HepG2 (cell line): ENCODE measurements around the gene ANXA6. TPM values are rescaled to one million over a fixed set of nuclear protein-coding genes. Genes with fewer than 3 reads are reported as not detected.
A peak's percentile ranks its signal among the peaks of the same experiment; 100 is the strongest.

Experiments used
- ARID2 ChIP-seq: sonication (generic); formaldehyde crosslinking; IDR thresholded peaks from 2 replicates; pipeline ENCODE4 v1.8.1; 2022; ENCODE audit warnings: mild to moderate bottlenecking, missing genetic modification reagents, borderline replicate concordance
- ATF3 ChIP-seq: sonication (generic); formaldehyde crosslinking; IDR thresholded peaks from 2 replicates; pipeline ENCODE4 v1.4.0; 2020; ENCODE audit warnings: missing genetic modification reagents
- MTA1 ChIP-seq: sonication (generic); formaldehyde crosslinking; IDR thresholded peaks from 2 replicates; pipeline ENCODE4 v1.4.0; 2020; ENCODE audit warnings: missing genetic modification reagents, mild to moderate bottlenecking, borderline replicate concordance
- SETDB1 ChIP-seq: sonication (generic); formaldehyde crosslinking; IDR thresholded peaks from 2 replicates; pipeline ENCODE4 v1.5.1; 2020; ENCODE audit warnings: missing genetic modification reagents, mild to moderate bottlenecking, borderline replicate concordance
- TAF15 ChIP-seq: fragments of 200-400 bp; formaldehyde crosslinking; IDR thresholded peaks from one replicate; pipeline ENCODE4 v1.6.1; 2018; ENCODE audit warnings: mild to moderate bottlenecking, low read depth, low read length; ENCODE audit not compliant: poor library complexity, severe bottlenecking
- TMF1 ChIP-seq: sonication (generic); formaldehyde crosslinking; IDR thresholded peaks from 2 replicates; pipeline ENCODE4 v1.8.1; 2022; ENCODE audit warnings: low read depth, missing genetic modification reagents
- ZC3H13 ChIP-seq: sonication (generic); formaldehyde crosslinking; IDR thresholded peaks from 2 replicates; pipeline ENCODE4 v1.8.1; 2023; ENCODE audit warnings: mild to moderate bottlenecking, missing genetic modification reagents, moderate library complexity
- ZFX ChIP-seq: sonication (generic); formaldehyde crosslinking; IDR thresholded peaks from 2 replicates; pipeline ENCODE4 v1.4.0; 2020; ENCODE audit warnings: mild to moderate bottlenecking, low read depth, missing genetic modification reagents, moderate library complexity
- ZNF136 ChIP-seq: sonication (generic); formaldehyde crosslinking; IDR thresholded peaks from 2 replicates; pipeline ENCODE4 v1.8.1; 2022; ENCODE audit warnings: low read depth, mild to moderate bottlenecking, moderate library complexity, missing genetic modification reagents
- ZNF292 ChIP-seq: sonication (generic); formaldehyde crosslinking; IDR thresholded peaks from 2 replicates; pipeline ENCODE4 v1.8.1; 2022; ENCODE audit warnings: mild to moderate bottlenecking, low read depth, missing genetic modification reagents, borderline replicate concordance
- ZNF317 ChIP-seq: sonication (generic); formaldehyde crosslinking; IDR thresholded peaks from 2 replicates; pipeline ENCODE4 v1.5.0; 2020; ENCODE audit warnings: mild to moderate bottlenecking, missing genetic modification reagents
- ZNF430 ChIP-seq: sonication (generic); formaldehyde crosslinking; IDR thresholded peaks from 2 replicates; pipeline ENCODE4 v1.9.0; 2021; ENCODE audit warnings: mild to moderate bottlenecking, missing genetic modification reagents
- ZNF547 ChIP-seq: sonication (generic); formaldehyde crosslinking; IDR thresholded peaks from 2 replicates; pipeline ENCODE4 v1.5.1; 2020; ENCODE audit warnings: mild to moderate bottlenecking, missing genetic modification reagents
- ZNF605 ChIP-seq: sonication (generic); formaldehyde crosslinking; IDR thresholded peaks from 2 replicates; pipeline ENCODE4 v1.8.0; 2022; ENCODE audit warnings: mild to moderate bottlenecking, missing genetic modification reagents
- ZNF660 ChIP-seq: sonication (generic); formaldehyde crosslinking; IDR thresholded peaks from 2 replicates; pipeline ENCODE4 v1.5.1; 2020; ENCODE audit warnings: mild to moderate bottlenecking, low read depth, missing genetic modification reagents, borderline replicate concordance
- ZNF691 ChIP-seq: sonication (generic); formaldehyde crosslinking; IDR thresholded peaks from 2 replicates; pipeline ENCODE4 v1.4.0; 2020; ENCODE audit warnings: missing genetic modification reagents, low read depth, mild to moderate bottlenecking, borderline replicate concordance
- ZNF879 ChIP-seq: sonication (generic); formaldehyde crosslinking; IDR thresholded peaks from 2 replicates; pipeline ENCODE4 v1.8.1; 2023; ENCODE audit warnings: missing genetic modification reagents
- polyA plus RNA-seq, 8 experiments: library from polyadenylated mRNA; depleted of rRNA in 3 of 8; stranded (reverse) in 7 of 8; unstranded in 1 of 8; fragments of >200 nt; fragmentation: Illumina TruSeq in 4 of 8; extraction: Trizol in 4 of 8; gene quantifications; 2 replicates each; pipeline versions ENCODE4 v1.2.1 to v1.2.3, GENCODE V29; 2011 to 2016; ENCODE audit warnings: low read depth in 4 of 8, missing spikeins in 1 of 8, mixed read lengths in 1 of 8; ENCODE audit not compliant: insufficient read depth in 1 of 8
- total RNA-seq, 5 experiments: library from RNA; depleted of rRNA; stranded (reverse); fragments of >200 nt; fragmentation: Illumina TruSeq; extraction: Trizol; gene quantifications; 2 replicates each; pipeline ENCODE4 v1.2.3, GENCODE V29; 2016; ENCODE audit warnings: low read depth in 1 of 5
- TF ChIP-seq, protein P1 (sequence below): sonication (generic); formaldehyde crosslinking; IDR thresholded peaks from 2 replicates; pipeline ENCODE4 v1.4.0; 2020; ENCODE audit warnings: missing genetic modification reagents, borderline replicate concordance
- TF ChIP-seq, protein P2 (sequence below): sonication (generic); formaldehyde crosslinking; IDR thresholded peaks from 2 replicates; pipeline ENCODE4 v1.5.0; 2020; ENCODE audit warnings: mild to moderate bottlenecking, missing genetic modification reagents, borderline replicate concordance

Gene ANXA6
- total and polyA plus RNA-seq, 2 of the 13 experiments (the other 11 are each of a cell fraction or from before 2014, with no cell fraction given): 103 to 125 TPM

- TF ChIP-seq, protein P1, sequence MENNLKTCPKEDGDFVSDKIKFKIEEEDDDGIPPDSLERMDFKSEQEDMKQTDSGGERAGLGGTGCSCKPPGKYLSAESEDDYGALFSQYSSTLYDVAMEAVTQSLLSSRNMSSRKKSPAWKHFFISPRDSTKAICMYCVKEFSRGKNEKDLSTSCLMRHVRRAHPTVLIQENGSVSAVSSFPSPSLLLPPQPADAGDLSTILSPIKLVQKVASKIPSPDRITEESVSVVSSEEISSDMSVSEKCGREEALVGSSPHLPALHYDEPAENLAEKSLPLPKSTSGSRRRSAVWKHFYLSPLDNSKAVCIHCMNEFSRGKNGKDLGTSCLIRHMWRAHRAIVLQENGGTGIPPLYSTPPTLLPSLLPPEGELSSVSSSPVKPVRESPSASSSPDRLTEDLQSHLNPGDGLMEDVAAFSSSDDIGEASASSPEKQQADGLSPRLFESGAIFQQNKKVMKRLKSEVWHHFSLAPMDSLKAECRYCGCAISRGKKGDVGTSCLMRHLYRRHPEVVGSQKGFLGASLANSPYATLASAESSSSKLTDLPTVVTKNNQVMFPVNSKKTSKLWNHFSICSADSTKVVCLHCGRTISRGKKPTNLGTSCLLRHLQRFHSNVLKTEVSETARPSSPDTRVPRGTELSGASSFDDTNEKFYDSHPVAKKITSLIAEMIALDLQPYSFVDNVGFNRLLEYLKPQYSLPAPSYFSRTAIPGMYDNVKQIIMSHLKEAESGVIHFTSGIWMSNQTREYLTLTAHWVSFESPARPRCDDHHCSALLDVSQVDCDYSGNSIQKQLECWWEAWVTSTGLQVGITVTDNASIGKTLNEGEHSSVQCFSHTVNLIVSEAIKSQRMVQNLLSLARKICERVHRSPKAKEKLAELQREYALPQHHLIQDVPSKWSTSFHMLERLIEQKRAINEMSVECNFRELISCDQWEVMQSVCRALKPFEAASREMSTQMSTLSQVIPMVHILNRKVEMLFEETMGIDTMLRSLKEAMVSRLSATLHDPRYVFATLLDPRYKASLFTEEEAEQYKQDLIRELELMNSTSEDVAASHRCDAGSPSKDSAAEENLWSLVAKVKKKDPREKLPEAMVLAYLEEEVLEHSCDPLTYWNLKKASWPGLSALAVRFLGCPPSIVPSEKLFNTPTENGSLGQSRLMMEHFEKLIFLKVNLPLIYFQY: 0 out of 2 replicates have a peak, but pooled peaks have one; percentile 47
- TF ChIP-seq ZNF879 (CRISPR knock-in tag): no peak
- peak; percentile 61 for TF ChIP-seq ZFX
- no peak for TF ChIP-seq ATF3 (CRISPR knock-in tag)
- TF ChIP-seq ZNF605 (CRISPR knock-in tag): peak; percentile 26; the same call in 1 of the 2 replicates
- TF ChIP-seq ZNF691 (CRISPR knock-in tag): no peak
- 0 out of 2 replicates have a peak, but pooled peaks have one; percentile 32 for TF ChIP-seq ZNF430
- TF ChIP-seq ZNF317: no peak
- 0 out of 2 replicates have a peak, but pooled peaks have one; percentile 41 for TF ChIP-seq ZNF292 (CRISPR knock-in tag)
- TF ChIP-seq, protein P2, sequence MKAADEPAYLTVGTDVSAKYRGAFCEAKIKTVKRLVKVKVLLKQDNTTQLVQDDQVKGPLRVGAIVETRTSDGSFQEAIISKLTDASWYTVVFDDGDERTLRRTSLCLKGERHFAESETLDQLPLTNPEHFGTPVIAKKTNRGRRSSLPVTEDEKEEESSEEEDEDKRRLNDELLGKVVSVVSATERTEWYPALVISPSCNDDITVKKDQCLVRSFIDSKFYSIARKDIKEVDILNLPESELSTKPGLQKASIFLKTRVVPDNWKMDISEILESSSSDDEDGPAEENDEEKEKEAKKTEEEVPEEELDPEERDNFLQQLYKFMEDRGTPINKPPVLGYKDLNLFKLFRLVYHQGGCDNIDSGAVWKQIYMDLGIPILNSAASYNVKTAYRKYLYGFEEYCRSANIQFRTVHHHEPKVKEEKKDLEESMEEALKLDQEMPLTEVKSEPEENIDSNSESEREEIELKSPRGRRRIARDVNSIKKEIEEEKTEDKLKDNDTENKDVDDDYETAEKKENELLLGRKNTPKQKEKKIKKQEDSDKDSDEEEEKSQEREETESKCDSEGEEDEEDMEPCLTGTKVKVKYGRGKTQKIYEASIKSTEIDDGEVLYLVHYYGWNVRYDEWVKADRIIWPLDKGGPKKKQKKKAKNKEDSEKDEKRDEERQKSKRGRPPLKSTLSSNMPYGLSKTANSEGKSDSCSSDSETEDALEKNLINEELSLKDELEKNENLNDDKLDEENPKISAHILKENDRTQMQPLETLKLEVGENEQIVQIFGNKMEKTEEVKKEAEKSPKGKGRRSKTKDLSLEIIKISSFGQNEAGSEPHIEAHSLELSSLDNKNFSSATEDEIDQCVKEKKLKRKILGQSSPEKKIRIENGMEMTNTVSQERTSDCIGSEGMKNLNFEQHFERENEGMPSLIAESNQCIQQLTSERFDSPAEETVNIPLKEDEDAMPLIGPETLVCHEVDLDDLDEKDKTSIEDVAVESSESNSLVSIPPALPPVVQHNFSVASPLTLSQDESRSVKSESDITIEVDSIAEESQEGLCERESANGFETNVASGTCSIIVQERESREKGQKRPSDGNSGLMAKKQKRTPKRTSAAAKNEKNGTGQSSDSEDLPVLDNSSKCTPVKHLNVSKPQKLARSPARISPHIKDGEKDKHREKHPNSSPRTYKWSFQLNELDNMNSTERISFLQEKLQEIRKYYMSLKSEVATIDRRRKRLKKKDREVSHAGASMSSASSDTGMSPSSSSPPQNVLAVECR: peak; percentile 46; the same call in 1 of the 2 replicates
- no peak for TF ChIP-seq TAF15
- 0 out of 2 replicates have a peak, but pooled peaks have one; percentile 54 for TF ChIP-seq ZNF547 (CRISPR knock-in tag)
- TF ChIP-seq MTA1: peak; percentile 47; the same call in 1 of the 2 replicates
- no peak for TF ChIP-seq TMF1 (CRISPR knock-in tag)
- no peak for TF ChIP-seq ZNF660 (CRISPR knock-in tag)
- TF ChIP-seq ARID2 (CRISPR knock-in tag): no peak
- no peak for TF ChIP-seq ZC3H13
- TF ChIP-seq ZNF136 (CRISPR knock-in tag): 0 out of 2 replicates have a peak, but pooled peaks have one; percentile 29
- 0 out of 2 replicates have a peak, but pooled peaks have one; percentile 27 for TF ChIP-seq SETDB1 (CRISPR knock-in tag)
Observed at GRCh38 chr5:151085517-151086041, 72.0 kb downstream of the ANXA6 start (continued).
